ENCODE measurements around the gene KCNJ5.

DNA sequence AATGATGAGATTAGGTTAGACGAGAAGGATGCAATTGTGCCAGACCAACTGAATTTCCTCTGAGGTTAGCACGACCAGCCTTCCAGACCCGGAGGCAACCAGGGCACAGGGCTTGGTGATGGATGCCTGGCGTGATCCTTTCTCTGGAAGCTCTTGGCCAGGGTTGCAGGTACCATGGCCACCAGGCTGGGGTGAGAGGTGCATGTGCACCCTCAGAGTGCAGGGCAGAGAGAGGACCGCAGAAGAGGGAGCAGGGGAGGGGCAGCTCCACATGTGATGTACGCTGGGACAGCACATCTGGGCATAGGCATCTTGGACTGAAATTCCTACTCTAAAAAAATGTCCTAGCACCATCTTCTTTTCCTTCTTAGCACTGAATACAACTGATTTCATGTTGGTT, 34.9 kb upstream of the KCNJ5 start:
- TF ChIP-seq, protein P1, sequence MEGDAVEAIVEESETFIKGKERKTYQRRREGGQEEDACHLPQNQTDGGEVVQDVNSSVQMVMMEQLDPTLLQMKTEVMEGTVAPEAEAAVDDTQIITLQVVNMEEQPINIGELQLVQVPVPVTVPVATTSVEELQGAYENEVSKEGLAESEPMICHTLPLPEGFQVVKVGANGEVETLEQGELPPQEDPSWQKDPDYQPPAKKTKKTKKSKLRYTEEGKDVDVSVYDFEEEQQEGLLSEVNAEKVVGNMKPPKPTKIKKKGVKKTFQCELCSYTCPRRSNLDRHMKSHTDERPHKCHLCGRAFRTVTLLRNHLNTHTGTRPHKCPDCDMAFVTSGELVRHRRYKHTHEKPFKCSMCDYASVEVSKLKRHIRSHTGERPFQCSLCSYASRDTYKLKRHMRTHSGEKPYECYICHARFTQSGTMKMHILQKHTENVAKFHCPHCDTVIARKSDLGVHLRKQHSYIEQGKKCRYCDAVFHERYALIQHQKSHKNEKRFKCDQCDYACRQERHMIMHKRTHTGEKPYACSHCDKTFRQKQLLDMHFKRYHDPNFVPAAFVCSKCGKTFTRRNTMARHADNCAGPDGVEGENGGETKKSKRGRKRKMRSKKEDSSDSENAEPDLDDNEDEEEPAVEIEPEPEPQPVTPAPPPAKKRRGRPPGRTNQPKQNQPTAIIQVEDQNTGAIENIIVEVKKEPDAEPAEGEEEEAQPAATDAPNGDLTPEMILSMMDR (conservative IDR thresholded peaks at IDR 0.05), result no peak
- no peak for TF ChIP-seq ZFX (IDR thresholded peaks at IDR 0.05)

Measured in C4-2B (cell line).